Stimulated activated CD4-positive, alpha-beta T cell treated with anti-CD3 and anti-CD28 coated beads, Interleukin-15, amount 100 ng/mL, for 24 hours (primary cell): ENCODE measurements around the gene ASGR2.
"Not testable (repeated sequence)": the region's sequence is repeated elsewhere in the genome, so short reads cannot be mapped to it uniquely, and the experiment has no call there.

Source experiments
- DNase-seq: peaks from one replicate; pipeline ENCODE4 v3.0.0-alpha.2; 2020

Gene ASGR2

DNA sequence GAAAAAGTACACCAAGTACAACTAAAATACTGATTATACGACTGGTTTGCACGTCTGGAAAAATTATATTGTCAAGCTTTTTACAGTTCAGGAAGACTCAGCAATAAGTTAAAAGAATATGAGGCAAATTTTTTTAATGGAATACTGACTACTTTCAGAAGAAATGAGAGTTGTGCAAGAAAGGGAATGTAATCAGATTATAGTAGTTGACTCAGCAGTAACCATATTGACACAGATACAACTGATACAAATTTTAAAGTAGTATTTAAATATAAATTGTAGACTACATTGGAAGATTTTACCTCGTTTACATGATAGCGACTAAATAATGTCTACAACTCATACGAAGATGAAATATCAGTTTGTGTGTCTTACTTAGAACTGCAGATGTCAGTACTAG, 16.7 kb downstream of the ASGR2 start:
- no peak for DNase-seq

DNA sequence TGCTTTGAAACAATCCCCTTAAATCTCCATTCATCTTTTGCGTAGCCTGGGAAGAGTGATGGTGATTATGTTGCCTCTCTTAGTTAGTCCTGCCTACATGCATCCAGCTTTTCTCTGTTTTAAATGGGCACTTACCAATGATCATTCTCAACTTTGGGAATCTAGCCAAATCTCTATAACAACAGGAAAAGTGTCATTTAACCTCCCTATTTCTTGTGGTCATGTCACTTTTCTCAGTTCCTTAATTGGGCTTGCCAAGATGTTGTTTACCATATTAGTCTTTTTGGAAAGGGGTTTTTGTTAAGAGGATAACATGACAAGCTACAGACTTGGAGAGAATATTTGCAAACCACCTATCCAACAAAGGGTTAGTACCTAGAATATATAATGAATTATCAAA, 19.0 kb downstream of the ASGR2 start:
- DNase-seq = no peak

GRCh38 chr17:7094652-7095019, 20.0 kb downstream of the ASGR2 start:
- no peak for DNase-seq

GRCh38 chr17:7091311-7092005, 23.2 kb downstream of the ASGR2 start:
- DNase-seq = not testable (repeated sequence)

DNA sequence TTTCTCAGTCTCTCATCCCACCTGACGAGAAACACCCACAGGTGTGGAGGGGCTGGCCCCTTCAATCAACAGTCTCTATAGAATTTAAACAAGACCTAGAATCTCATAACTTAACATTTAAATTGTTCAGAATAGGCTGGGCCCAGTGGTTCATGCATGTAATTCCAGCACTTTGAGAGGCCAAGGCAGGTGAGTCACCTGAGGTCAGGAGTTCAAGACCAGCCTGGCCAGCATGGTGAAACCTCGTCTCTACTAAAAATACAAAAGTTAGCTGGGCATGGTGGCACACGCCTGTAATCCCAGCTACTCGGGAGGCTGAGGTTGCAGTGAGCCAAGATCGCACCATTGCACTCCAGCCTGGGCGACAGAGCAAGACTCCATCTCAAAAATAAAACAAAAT, 25.1 kb downstream of the ASGR2 start:
- DNase-seq = not testable (repeated sequence)

GRCh38 chr17:7088442-7088841, 26.2 kb downstream of the ASGR2 start:
- DNase-seq = not testable (repeated sequence)

GRCh38 chr17:7084088-7084487, 30.5 kb downstream of the ASGR2 start:
- DNase-seq = no peak

GRCh38 chr17:7083592-7083991, 31.0 kb downstream of the ASGR2 start:
- DNase-seq = no peak

- DNase-seq = no peak
These were observed 33.1 kb downstream of the ASGR2 start for GRCh38 chr17:7081341-7082062.

- no peak for DNase-seq
These were observed 34.1 kb downstream of the ASGR2 start for GRCh38 chr17:7080456-7081041.

- DNase-seq = no peak
These were observed 34.8 kb downstream of the ASGR2 start, which contains the start of gene CLEC10A for GRCh38 chr17:7079581-7080455. CLEC10A (minus strand) TSS chr17:7080251; CDS start chr17:7078812, 1,439 bp downstream.

- no peak for DNase-seq
These were observed 35.9 kb downstream of the ASGR2 start for GRCh38 chr17:7078711-7079110.

- no peak for DNase-seq
These were observed 36.6 kb downstream of the ASGR2 start for GRCh38 chr17:7077911-7078546.

GRCh38 chr17:7074931-7075330, 39.7 kb downstream of the ASGR2 start:
- DNase-seq = no peak

- no peak for DNase-seq
These were observed 42.2 kb downstream of the ASGR2 start for GRCh38 chr17:7072406-7072805.

DNA sequence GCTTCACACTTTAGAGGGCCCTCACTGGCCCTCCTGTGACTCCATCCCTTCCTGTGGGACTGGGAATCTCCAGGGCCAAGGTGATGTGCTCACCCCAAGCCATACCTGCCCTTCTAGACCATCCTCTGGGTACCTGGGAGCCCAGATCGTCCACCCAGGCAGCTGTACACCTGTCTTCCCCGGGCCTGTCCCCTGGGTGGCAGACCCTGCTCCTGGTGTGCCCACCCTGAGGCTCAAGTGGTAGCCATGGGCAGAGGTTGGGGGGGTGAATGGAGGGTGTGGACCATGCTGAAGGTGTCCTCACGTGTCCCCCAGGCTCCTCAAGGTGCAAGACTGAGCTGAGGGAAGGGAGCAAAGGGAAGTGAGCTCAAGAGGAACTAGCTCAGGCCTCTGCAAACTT, 43.9 kb downstream of the ASGR2 start:
- no peak for DNase-seq

DNA sequence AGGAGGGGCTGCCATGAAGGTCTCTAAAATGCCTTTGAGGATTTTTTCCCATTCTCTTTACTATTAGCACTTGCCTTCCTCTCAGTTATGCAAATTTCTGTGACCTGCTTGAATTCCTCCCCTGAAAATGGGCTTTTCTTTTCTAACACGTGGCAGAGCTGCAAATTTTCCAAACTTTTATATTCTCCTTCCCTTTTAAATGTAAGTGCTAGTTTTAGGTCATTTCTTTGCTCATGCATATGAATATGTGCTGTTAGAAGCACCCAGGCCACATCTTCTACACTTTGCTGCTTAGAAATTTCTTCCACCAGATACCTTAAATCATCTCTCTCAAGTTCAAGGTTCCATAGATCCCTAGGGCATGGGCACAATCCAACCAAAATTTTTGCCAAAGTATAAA, 46.4 kb downstream of the ASGR2 start:
- DNase-seq = no peak

GRCh38 chr17:7067198-7067597, 47.4 kb downstream of the ASGR2 start:
- no peak for DNase-seq

DNA sequence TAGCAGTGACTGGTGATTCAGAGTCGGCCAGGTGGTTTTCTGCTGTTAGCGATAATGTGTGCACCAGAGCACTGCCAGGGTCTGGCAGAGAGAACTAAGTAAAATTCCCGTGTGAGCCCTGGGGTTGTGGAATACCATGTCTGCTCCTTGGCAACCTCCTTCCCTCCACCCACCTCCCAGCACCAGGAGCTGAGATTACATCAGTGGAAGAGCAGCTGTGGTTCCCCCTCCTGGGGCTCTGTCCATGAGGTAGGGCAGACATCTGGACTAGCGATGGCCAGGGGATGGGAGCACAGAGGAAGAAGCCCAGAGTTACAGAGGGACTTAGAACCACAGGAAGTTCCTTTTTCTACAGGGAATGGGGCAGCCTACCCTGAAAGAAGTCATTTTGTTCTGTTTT, 50.4 kb downstream of the ASGR2 start:
- no peak for DNase-seq

DNA sequence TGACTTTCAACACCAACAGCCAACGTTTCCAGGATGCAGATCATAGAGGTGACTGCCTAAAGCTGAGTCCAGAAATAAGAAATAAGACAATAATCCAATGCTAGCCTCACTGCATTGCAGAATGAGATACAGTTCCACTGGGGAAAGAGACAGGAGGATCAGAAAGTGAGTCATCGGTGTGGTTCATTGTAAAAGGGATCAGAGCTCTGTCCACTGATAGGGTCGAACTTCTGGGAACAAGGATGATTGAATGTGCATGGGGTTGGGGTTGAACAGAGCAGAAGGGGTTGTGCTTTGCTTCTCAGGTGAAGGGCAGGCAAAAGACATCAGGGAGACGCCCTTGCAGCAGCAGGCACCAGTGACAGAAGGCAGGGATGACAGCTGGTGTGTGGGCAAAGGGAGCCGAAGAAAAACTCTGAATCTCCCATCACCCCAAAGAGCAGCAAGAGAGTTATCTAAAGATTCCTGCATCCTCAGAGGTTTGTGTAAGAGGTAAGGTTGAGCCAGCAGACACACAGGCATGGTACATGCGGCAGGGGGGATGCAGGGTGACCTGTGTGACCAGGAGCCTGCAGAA, 51.0 kb downstream of the ASGR2 start:
- DNase-seq = no peak

DNA sequence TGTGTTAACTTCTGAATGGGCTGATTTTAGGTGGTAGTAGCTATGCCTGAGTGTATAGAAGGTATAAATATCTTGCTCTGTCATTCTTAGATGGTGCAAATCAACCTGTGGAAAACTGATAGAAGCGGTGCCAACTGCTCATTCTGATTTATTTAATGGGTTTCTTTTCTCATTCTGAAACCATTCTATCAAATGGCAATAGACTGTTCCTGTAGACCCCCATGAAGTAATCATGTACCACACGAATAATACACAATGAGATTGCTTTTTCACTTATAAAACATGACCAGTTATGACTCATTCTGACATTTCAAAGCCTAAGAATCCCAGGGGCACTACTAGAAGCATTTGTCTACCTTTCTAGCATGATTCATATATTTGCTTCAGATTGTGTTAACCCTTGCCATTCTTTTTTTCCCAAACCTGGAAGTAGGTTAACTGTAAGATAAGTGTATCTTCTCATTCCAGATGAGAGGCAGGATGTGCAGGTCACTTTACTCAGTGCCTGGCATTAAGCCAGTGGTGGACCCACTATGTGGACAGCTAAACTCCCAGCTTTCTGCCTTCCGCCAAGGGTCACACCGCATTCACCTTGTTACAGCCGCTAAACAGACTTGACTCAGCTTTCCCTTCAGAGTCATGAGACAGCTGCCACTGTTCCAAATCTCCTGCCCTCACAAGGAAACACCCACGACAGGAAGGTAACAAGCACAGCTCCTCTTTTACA, 54.3 kb downstream of the ASGR2 start:
- peak; percentile 69 for DNase-seq
